Activated CD8-positive, alpha-beta memory T cell treated with anti-CD3 and anti-CD28 coated beads, Interleukin-2, amount 50 U/mL, for 48 hours (primary cell): ENCODE data around the gene TFCP2L1.
"Not testable (repeated sequence)": the region's sequence is repeated elsewhere in the genome, so short reads cannot be mapped to it uniquely, and the experiment has no call there.

Experiments
- DNase-seq: peaks from one replicate; pipeline ENCODE4 v3.0.0-alpha.2; 2020

TFCP2L1 gene

DNA sequence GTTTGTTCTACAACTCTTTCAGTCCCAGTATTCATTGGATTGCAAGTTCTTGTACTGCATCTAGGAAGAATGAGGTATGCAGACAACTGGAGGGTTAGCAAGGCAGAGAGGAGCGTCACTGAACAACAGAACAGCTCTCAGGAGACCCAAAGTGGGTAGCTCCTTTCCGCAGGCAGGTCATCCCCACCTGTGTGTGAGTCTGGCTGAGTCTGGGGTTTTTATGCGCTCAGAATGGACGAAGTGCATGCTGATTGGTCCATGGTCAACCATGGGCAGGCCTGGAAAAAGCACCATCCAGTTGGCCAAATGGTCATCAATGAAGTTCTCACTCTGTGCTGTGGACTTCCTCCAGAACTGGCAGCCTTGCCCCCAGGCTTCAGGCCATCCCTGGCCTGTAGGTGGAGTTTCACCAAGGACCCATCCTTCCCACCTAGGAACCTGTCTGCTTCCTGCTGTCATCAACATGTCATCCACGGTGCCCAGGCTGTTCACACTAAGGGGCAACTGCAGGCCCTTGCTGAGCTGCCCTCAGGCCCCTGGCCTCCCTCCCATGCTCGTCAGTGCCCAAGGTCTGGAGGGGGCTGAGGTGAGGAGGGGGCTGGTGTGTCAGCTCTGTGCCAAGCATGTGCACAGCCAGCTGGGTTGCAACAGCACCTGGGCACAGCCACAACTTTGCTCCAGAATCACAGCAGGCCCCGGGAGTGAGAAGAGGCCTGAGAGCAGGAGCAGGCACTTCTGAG is 11.1 kb upstream of the TFCP2L1 start:
- DNase-seq: no peak

DNA sequence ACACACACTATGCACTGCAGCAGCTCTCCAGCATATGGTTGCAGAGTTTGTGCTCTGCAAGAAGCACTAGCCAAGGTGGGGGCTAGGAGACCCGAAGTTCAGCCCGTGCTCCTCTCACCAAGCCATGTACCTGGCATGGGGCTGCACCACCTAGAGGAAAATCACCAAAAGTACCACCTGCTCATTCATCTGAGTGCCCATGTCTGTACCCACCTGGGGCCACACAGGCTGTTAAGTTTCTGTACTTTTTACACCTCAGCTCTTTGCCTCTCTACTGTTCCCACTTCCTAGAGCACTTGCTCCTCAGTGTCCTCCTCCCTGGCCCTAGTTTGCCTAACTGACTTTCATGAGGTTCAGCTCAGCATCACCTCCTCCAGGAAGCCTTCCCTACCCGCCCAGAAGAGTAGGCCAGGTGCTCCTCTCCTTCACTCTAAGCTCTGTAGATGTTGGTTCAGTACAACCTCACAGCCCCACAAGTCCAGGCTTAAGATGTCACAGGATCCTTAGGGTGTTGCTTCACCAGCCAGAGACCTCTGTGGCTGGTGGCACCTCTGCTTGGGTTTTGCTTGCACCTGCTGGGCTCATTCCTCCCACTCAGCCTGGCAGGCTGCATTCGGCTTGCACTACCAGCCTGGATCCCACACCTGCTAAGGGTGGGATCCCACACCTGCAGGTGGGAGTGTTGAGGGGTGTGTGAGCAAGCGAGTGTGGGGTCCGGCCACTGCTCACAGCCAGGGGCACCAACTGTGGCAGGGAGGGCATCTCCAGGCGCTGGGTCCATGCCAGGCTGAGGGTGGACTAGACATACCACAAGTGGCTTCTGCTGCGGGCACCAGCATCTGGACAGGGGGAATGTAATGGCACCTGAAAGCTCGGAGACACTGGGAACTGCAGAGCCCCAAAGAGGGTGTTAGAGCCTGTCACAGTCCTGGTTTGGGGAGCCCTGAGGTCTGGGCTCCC is 10.2 kb upstream of the TFCP2L1 start:
- no peak for DNase-seq

DNA sequence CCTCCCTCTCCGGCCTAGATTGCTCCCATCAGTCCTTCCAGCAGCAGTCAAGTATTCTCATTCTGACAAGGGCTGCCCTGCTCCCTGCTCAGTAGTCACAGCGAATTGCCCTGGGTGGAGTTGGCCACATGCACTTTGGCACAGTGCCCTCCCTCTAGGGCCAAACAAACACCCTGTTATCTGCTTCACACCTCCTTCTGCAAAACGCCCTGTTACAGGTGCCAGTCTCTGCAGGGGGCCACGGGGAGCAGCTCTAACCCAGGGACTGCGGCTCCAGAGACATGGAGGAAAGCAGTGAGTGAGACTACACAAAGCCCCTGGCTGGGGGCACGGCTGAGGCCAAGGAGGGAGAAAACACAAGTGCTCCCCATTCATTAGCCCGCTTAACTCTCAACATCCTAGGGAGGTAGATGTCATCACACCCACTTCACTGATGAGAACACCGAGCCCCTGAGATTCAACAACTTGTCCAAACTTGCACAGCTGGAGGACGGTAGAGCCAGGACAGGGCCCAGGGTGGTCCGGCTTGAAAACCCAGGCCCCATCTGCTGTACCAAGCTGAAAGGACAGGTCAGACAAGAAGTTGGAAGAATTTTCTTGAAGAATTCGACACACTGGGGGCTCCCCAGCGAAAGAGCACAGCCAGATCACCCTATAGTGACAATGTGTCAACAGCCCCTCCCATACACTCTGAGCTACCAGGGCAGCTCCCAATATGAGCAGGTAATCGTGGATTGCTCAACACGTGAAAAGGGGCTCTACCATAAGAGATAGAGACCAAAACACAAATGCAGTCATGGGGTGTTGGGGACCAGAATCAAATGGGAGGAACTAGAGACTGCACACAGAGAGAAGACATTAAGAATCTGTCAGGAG is 8.7 kb upstream of the TFCP2L1 start:
- DNase-seq: no peak

DNA sequence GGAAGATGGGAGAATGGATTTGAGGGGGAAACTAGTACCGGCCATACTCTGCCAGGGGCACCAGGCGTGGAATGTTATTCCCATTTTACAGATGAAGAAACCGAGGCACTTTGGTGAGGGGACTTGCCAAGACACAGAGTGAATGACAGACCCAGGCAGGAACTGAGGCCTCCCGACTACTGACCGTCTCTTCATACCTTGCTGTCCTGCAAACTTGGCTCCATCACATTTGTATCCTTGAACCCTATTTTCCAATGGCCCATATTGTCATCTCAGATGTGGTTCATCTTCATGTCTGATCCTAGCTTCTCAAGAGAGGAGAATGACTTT is 6.2 kb upstream of the TFCP2L1 start:
- no peak for DNase-seq

DNA sequence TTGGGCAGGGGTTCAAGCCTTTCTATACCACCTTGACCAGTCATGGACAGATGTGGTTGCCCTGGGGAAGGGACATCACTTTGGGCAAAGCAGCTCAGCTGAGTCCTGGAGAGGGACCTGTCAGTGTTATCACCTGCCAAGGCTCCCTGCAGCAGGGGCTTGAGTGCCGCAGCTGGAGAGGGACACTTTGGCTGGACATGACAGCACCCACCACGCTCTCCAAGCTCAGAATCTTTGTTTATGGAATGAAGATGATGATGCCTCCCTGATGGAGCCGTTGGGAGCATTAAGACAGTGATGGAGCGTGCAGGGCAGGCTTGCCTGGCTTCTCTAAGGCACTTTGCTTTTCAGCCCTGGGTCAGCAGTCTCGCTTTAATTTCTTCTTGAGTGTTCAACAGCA is 4.3 kb upstream of the TFCP2L1 start:
- no peak for DNase-seq

DNA sequence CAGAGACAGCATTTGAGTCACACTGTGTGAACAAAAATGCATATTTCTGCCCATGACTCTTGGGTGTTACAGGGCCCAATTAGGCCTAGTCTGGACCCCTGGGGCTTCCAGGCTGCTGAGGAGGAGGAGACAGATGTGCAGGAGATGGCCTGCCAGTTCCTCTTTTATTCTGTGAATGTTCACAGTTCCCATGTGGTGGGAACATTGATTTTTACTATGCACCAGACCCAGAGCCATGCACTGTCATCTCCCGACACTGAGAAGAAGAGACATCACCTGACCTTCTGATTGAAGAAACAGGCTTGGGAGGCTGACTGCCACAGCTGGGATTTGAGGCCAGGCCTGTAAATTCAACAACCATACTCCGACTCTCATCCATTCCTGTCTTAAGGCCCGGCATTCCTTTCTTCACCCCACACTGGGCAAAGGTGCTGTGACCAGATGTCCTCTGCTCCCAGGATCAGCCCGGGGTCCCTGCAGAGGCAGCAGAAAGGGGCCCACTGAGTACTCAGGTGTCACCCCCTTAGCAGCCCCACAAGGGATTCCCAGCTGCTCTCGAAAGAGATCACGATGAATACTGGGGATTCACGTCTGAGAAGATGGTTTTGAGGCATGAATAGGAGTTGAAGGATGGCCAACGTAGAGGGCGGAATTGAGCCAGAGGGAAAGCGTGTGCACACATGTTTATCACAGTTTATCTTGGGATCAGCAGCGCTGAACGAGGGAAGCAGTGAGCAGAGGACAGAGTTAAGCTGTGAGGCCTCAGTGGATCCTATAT is 3.6 kb upstream of the TFCP2L1 start:
- DNase-seq: no peak

DNA sequence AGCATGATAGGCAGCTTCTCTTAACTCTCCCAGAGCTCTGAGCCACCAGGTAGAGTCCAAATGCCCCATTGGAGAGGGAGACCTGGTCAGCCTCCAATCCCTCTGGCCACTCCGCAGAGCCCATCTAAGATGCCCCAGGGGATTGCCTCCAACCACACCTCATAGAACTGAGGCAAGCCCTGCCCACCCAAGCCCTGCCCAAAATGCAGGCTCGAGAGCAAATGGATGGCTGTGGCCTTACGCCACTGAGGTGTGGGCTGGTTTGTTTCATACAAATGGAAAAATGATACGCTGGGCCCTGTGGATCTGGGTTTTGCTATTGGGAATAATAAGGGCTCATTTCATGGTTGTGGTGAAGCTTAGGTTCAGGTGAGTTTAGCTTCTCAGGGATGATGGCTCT is 3.0 kb upstream of the TFCP2L1 start:
- DNase-seq: no peak

DNA sequence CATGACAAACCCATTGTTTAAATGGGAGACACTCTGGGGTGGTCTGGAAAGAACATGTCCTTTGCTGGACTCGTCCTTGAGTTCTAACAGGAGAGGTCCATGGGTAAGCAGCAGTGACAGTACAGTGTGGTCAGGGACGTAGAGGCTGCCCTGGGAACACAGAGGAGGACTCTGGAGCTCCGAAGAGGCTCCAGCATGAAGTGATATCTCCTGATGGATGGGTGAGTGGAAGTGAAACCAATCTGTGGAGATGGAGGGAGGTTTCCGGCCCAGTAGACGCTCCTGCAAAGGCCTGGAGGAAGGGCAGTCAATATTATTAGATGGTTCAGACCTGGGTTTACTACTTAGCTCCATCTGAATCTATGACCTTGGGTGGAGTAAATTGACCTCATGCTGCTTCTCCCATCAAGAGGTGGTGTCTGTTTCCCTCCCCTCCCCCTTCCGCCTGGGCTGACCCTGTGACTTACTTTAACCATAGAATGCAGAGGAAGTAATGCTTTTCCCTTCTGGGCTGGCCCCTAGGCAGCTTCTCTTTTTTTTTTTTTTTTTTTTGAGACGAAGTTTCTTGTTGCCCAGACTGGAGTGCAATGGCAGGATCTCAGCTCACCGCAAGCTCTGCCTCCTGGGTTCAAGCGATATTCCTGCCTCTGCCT is 2.3 kb upstream of the TFCP2L1 start:
- DNase-seq: no peak

DNA sequence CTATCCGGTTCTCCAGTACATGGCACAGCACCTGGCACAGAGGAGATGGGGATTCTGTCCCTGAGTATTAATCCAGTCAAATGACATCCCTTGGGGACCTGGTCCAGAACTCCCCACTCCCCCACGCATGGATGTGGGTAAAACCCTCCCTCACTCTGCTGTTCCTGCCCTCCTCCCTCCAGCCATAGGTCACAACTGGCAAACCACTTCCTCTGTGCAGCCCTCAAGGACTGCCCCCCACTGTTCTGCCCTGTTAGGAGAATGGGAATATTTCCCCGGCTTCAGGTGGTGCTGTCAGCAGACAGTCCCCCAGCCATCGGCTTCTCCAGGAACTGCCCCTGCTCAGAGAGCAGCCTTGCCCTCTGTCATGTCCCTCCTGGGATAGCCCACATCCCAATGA is 1.5 kb upstream of the TFCP2L1 start:
- no peak for DNase-seq

DNA sequence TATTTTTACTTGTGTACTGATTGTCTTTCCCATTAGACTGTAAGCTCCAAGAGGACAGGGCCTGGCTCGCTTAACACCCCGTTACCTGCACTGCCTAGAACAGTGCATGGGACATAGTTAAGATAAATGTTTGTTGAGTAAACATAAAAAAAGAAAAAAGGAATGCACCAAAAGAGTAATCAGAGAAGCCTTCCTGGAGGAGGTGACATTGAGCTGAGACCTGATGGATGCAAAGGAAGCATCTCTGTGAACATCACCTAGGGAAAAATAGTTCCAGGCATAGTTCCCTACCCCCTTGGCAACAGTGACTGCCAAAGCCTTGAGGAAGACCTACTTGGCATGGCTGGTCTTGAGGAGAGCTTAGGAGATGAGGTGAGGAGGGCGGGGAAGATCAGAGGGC is 924 bp upstream of the TFCP2L1 start:
- DNase-seq: no peak

DNA sequence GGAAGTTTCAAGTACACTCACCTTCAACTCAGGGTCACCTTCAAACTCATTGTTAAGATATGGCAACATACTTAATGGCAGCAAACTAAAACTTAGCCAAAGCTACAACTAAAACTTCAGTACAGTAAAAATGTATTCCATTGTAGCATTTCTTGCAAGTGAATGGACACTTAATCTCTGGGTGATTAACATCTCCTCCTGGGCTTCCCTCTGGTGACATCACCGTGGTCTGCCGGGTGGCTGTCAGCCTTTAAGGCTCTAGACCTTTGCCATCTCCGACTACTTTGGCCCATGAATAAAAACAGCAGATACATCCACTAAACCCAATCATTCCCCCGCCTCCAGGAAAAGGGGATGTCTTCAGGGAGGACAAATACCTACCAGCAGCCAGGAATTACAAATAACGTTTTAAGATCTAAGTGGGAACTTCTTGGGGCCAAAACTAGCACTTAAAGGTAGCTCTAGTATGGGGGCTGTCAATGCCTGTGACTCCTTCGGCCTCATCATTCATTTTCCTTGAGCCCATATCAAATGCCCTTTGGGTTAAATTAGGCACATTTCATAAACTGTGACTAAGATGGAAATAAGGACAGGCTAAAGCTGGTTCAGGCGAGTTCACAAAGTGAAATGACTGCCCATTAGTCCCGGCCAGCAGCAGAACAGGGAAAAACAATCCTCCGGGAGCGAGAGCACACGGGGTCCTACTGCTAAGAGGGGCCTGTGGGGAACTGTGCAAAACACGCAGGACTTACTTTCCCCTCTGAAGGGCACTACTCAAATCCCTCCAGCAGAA is 1.1 kb downstream of the TFCP2L1 start:
- DNase-seq: no peak

DNA sequence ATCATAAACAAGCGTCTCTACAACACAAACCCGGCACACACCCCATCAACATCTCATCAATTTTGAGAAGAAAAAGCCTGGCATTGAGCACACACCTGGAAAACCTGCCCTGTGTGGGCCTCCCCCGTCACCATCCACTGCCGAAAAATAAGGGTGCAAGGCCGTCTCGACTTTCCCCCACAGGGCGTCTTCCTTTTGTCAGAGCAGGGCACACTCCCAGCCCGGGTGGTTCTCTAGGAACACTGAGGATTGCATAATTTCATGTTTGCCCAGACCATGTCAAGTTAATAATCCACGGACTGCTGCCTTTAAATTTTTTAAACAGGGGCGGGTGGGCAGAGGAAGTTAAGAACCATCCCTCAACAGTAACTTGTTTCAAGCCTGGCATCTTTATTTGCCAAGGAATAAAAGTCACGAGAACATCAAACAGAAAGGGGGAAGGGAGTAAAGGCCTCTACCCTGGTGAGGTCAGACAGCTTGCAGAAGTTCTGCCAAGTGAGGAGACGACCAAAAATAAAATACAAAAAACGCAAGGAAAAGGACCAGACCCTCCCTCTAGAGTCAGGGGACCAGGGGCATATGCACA is 2.1 kb downstream of the TFCP2L1 start:
- no peak for DNase-seq

DNA sequence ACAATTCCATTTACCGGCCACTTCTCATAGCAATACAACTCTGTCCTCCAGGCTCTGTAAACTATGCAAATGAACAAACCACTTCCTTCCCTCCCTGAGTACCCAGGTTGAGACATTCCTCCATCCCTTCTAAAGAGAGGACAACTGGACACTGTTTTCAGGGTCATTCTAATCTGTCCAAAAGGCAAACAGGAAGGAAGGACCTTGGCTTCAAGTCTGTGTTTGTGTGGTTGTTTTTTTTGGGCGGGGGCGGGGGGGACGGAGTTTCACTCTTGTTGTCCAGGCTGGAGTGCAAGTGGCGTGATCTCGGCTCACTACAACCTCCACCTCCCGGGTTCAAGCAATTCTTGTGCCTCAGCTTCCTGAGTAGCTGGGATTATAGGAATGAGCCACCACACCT is 3.3 kb downstream of the TFCP2L1 start:
- DNase-seq: no peak

DNA sequence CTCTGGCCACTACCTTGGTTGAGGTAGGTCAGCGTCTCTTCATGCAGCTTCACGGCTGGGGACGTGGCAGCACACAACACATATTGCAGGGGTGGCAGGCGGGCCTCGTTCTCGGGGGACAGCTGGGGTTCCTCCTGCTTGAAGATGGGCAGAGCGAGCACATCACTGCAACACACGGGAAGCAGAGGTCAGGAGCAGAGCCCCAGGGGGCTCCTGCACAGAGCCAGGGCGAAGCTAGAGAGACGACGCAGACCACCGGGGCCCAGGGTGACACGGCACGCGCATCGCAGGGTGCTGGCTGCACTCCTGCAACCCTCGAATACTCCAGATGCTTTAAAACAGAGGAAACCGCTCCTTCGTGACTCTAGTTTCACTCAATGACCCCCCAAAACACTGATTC is 3.9 kb downstream of the TFCP2L1 start:
- DNase-seq: no peak

DNA sequence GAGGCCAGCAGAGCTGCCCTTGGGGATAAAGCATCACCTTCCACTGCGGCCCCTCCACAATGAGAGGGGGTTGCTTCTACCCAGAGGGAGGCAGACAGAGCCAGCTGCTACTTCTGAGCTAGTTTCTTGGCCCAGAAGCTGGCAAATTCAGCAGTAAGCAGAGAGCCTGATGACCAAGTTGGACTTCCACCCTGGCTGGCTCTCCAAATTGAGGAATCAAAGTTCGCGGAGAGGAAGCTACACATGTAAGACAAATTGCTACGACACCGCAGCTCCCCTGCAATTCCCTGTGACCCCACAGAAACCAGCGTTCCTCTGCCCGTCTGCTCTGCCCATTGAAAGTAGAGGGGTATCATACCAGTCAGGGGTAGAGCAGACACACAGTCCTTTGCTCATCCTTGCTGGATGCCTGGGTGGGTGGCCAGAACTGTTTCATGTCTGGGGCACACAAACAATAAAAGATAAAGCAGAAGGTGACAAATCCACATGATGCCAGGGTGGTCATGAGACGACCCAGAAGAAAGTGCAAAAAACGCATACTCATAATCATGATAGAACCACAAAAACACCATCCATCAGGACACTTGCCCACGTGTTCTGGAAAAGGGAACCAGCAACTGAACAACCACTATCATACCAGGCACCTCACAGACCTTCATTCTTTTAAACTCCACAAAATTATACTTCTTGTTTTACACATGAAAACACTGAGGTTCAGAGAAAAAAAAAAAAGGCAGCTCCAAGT is 5.4 kb downstream of the TFCP2L1 start:
- DNase-seq: no peak

DNA sequence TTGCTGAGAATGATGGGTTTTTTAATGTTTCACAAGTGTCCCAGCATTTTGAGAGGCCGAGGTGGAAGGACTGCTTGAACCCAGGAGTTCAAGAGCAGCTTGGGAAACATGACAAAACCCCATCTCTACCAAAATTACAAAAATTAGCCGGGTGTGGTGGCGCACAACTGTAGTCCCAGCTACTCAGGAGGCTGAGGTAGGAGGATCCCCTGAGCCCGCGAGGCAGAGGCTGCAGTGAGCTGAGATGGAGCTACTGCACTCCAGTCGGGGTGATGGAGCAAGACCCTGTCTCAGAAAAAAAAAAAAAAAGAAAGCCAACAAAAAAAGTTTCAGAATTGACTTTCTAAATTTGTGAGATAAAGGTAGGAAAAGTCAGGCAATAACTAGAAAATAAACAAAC is 8.7 kb downstream of the TFCP2L1 start:
- no peak for DNase-seq

DNA sequence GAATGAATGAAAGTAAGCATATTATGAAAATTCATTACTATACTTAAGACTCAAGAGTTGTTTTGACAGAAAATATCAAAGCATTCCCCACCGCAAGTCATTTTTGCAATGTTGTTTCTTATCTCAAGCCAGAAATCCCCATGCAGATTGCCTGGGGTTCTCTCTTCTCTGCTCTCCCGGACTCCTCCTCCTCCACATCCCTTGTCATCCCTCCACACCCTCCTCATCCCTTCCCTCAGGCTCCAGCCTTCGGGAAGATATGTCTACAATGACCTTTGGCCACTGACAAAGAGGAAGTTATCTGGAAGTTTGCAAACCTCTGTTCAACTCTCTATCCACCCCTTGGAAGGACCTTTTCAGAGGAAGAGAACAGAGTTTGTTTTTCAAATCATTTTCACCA is 11.9 kb downstream of the TFCP2L1 start:
- DNase-seq: no peak

DNA sequence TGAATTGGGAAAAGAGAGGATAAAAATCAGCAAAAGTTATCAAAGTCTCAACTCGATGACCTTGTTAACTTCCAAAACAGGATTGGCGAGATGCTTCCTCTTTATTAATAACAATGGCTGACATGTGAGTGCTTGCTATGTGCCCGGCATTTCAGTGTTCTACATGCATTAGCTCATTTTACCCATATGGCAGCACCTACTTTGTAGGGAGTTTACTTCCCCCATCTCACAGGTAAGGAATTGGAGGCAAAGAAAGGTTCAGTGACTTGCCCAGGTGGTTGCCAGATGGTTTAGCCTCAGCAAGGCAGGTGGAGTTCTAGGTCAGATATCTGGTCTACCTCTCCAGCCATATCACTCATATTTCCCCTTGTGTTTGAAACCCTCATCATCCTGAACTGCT is 12.4 kb downstream of the TFCP2L1 start:
- DNase-seq: no peak

DNA sequence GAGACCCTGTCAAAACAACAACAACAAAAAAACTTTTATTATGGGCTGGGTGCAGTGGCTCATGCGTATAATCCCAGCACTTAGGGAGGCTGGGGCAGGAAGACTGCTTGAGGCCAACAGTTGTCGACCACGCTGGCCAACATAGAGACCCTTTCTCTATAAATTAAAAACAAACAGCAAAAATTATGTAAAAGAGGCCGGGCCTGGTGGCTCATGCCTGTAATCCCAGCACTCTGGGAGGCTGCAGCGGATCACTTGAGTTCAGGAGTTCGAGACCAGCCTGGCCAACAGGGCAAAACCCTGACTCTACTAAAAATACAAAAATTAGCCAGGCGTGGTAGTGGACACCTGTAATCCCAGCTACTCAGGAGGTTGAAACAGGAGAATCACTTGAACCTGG is 15.6 kb downstream of the TFCP2L1 start:
- DNase-seq: not testable (repeated sequence)

DNA sequence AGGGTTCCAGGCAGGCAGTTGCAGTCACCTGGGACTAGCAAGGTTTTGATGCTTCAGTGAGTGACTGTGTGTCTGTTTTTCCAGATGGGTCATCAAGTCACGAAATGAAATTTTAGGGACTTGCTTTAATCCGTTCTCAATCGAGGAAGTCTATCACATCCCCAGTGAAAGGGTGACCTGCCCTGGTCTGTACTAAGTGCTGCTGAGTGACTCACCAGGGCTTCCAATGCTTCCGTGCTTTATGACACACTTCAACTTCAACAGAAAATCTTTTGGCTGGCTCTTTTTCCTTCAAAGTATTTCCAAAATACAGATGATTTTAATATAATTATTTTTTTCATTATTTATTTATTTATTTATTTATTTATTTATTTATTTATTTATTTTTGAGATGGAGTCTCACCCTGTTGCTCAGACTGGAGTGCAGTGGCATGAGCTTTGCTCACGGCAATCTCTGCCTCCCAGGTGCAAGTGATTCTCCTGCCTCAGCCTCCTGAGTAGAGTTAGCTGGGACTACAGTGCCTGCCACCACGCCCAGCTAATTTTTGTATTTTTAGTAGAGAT is 18.4 kb downstream of the TFCP2L1 start:
- DNase-seq: no peak
